HepG2 (cell line): ENCODE measurements around the gene SMIM13. TPM values are rescaled to one million over a fixed set of nuclear protein-coding genes. Genes with fewer than 3 reads are reported as not detected.

Source experiments
- ARID2 ChIP-seq: sonication (generic); formaldehyde crosslinking; IDR thresholded peaks from 2 replicates; pipeline ENCODE4 v1.8.1; 2022; ENCODE audit warnings: mild to moderate bottlenecking, missing genetic modification reagents, borderline replicate concordance
- ATF7 ChIP-seq, 2 experiments: fragments of 450-650 bp in 1 of 2; sonication (generic) in 1 of 2; formaldehyde crosslinking in 1 of 2; IDR thresholded peaks; 2 replicates each; pipeline versions ENCODE4 v1.4.0 to v1.6.1; 2016 to 2020; ENCODE audit warnings: antibody characterized with exemption in 1 of 2, mild to moderate bottlenecking in 1 of 2, missing genetic modification reagents in 1 of 2
- JARID2 ChIP-seq: sonication (generic); formaldehyde crosslinking; IDR thresholded peaks from 2 replicates; pipeline ENCODE4 v1.8.1; 2023; ENCODE audit warnings: missing genetic modification reagents, inconsistent platforms; ENCODE audit not compliant: insufficient replicate concordance
- KAT7 ChIP-seq: IDR thresholded peaks from 2 replicates; pipeline ENCODE4 v1.6.1; 2018; ENCODE audit warnings: borderline replicate concordance, missing compliant biosample characterization
- ZBTB3 ChIP-seq: sonication (generic); formaldehyde crosslinking; IDR thresholded peaks from 2 replicates; pipeline ENCODE4 v1.4.0; 2020; ENCODE audit warnings: low read depth, mild to moderate bottlenecking, moderate library complexity, missing genetic modification reagents, borderline replicate concordance
- ZNF138 ChIP-seq: sonication (generic); formaldehyde crosslinking; IDR thresholded peaks from 2 replicates; pipeline ENCODE4 v1.5.0; 2020; ENCODE audit warnings: mild to moderate bottlenecking, low read depth, missing genetic modification reagents
- ZNF282 ChIP-seq: fragments of 450-650 bp; IDR thresholded peaks from 2 replicates; pipeline ENCODE4 v1.6.1; 2018; ENCODE audit not compliant: partially characterized antibody
- ZNF333 ChIP-seq: sonication (generic); formaldehyde crosslinking; IDR thresholded peaks from 2 replicates; pipeline ENCODE4 v1.4.0; 2020; ENCODE audit warnings: mild to moderate bottlenecking, missing genetic modification reagents, borderline replicate concordance
- ZNF382 ChIP-seq: sonication (generic); formaldehyde crosslinking; IDR thresholded peaks from 2 replicates; pipeline ENCODE4 v1.5.0; 2020; ENCODE audit warnings: missing genetic modification reagents, mild to moderate bottlenecking, borderline replicate concordance
- ZNF556 ChIP-seq: sonication (generic); formaldehyde crosslinking; IDR thresholded peaks from 2 replicates; pipeline ENCODE4 v1.4.0; 2020; ENCODE audit warnings: mild to moderate bottlenecking, missing genetic modification reagents, borderline replicate concordance
- ZNF670 ChIP-seq: sonication (generic); formaldehyde crosslinking; IDR thresholded peaks from 2 replicates; pipeline ENCODE4 v1.8.0; 2022; ENCODE audit warnings: mild to moderate bottlenecking, missing genetic modification reagents, borderline replicate concordance
- ZNF772 ChIP-seq: sonication (generic); formaldehyde crosslinking; IDR thresholded peaks from 2 replicates; pipeline ENCODE4 v1.5.0; 2020; ENCODE audit warnings: mild to moderate bottlenecking, missing genetic modification reagents
- polyA plus RNA-seq, 8 experiments: library from polyadenylated mRNA; depleted of rRNA in 3 of 8; stranded (reverse) in 7 of 8; unstranded in 1 of 8; fragments of >200 nt; fragmentation: Illumina TruSeq in 4 of 8; extraction: Trizol in 4 of 8; gene quantifications; 2 replicates each; pipeline versions ENCODE4 v1.2.1 to v1.2.3, GENCODE V29; 2011 to 2016; ENCODE audit warnings: low read depth in 4 of 8, missing spikeins in 1 of 8, mixed read lengths in 1 of 8; ENCODE audit not compliant: insufficient read depth in 1 of 8
- total RNA-seq, 5 experiments: library from RNA; depleted of rRNA; stranded (reverse); fragments of >200 nt; fragmentation: Illumina TruSeq; extraction: Trizol; gene quantifications; 2 replicates each; pipeline ENCODE4 v1.2.3, GENCODE V29; 2016; ENCODE audit warnings: low read depth in 1 of 5
- TF ChIP-seq, protein P1 (sequence below): sonication (generic); formaldehyde crosslinking; IDR thresholded peaks from 2 replicates; pipeline ENCODE4 v1.4.0; 2020; ENCODE audit warnings: mild to moderate bottlenecking, missing genetic modification reagents
- TF ChIP-seq, protein P2 (sequence below): sonication (generic); formaldehyde crosslinking; IDR thresholded peaks from 2 replicates; pipeline ENCODE4 v1.4.0; 2020; ENCODE audit warnings: missing genetic modification reagents
- TF ChIP-seq, protein P3 (sequence below): sonication (generic); formaldehyde crosslinking; IDR thresholded peaks from 2 replicates; pipeline ENCODE4 v1.5.0; 2020; ENCODE audit warnings: missing genetic modification reagents
- TF ChIP-seq, protein P4 (sequence below): sonication (generic); formaldehyde crosslinking; IDR thresholded peaks from 2 replicates; pipeline ENCODE4 v1.9.0; 2021; ENCODE audit warnings: missing genetic modification reagents, borderline replicate concordance

The SMIM13 gene
- total and polyA plus RNA-seq, 2 of the 13 experiments (the other 11 are each of a cell fraction or from before 2014, with no cell fraction given), result 2.7 to 10.2 TPM

DNA sequence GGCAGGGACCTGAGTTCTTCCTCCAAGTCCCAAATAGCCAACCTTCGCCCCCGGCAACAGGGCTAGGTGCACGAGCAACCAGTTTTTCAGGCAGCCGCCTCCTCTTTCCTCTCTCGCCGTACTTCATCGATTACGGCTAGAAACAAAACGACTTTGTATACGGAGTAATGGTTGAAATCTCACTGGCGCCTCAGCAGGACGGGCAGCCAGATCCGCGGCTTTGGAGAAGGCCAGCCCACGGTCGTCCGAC is 333 bp upstream of the SMIM13 start (continued):
- TF ChIP-seq, protein P1, sequence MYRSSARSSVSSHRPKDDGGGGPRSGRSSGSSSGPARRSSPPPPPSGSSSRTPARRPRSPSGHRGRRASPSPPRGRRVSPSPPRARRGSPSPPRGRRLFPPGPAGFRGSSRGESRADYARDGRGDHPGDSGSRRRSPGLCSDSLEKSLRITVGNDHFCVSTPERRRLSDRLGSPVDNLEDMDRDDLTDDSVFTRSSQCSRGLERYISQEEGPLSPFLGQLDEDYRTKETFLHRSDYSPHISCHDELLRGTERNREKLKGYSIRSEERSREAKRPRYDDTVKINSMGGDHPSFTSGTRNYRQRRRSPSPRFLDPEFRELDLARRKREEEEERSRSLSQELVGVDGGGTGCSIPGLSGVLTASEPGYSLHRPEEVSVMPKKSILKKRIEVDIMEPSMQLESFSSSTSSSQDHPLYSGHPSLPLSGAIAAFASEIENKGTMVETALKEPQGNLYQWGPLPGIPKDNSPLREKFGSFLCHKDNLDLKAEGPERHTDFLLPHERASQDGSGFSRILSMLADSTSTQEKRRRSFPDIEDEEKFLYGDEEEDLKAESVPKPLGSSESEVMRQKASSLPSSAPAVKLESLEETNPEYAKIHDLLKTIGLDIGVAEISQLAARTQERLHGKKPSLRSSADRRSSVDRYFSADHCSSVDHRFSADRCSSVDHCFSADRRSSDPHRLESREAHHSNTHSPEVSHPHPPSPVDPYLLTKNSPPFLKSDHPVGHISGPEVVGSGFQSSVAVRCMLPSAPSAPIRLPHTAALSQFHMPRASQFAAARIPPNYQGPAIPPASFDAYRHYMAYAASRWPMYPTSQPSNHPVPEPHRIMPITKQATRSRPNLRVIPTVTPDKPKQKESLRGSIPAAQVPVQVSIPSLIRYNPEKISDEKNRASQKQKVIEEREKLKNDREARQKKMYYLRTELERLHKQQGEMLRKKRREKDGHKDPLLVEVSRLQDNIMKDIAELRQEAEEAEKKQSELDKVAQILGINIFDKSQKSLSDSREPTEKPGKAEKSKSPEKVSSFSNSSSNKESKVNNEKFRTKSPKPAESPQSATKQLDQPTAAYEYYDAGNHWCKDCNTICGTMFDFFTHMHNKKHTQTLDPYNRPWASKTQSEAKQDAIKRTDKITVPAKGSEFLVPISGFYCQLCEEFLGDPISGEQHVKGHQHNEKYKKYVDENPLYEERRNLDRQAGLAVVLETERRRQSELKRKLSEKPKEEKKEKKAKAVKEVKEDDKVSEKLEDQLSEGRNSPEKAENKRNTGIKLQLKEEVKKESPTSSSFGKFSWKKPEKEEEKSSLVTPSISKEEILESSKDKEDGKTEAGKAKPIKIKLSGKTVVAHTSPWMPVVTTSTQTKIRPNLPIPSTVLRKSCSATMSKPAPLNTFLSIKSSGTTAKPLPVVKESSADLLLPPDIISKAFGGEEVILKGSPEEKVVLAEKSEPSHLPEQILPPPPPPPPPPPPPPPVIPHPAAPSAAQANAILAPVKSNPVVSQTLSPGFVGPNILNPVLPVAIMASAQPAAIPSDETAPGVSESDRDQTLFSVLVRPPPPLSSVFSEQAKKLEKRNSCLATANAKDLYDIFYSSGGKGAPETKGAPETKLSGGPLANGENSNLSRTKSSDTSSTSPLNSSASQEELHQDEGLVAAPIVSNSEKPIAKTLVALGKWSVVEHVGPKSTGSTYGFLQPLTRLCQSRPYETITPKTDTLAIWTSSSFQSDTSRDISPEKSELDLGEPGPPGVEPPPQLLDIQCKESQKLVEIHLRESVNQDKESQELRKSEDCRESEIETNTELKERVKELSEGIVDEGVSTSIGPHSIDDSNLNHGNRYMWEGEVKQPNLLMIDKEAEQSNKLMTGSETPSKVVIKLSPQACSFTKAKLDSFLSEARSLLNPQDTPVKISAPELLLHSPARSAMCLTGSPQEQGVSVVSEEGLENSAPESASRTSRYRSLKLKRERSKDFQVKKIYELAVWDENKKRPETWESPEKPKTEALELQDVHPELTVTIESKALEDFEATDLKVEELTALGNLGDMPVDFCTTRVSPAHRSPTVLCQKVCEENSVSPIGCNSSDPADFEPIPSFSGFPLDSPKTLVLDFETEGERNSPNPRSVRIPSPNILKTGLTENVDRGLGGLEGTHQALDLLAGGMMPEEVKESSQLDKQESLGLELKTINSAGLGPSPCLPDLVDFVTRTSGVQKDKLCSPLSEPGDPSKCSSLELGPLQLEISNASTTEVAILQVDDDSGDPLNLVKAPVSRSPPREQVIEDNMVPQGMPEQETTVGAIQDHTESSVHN (CRISPR knock-in tag), result no peak
- TF ChIP-seq ATF7 (IDR thresholded peaks at IDR 0.05) (no peak), ATF7 (CRISPR knock-in tag; IDR thresholded peaks at IDR 0.05) (no peak), ZNF282 (no peak), ZNF772 (CRISPR knock-in tag) (peak; percentile 14; the same call in 1 of the 2 replicates), ZNF333 (CRISPR knock-in tag) (0 out of 2 replicates have a peak, but pooled peaks have one; percentile 2), ZBTB3 (no peak), ZNF138 (CRISPR knock-in tag) (no peak), ARID2 (CRISPR knock-in tag) (peak; percentile 14; the same call in 1 of the 2 replicates), JARID2 (no peak), ZNF556 (no peak), ZNF382 (CRISPR knock-in tag) (no peak), ZNF670 (CRISPR knock-in tag) (peak; percentile 94), KAT7 (no peak; the same call in 1 of the 2 replicates)
- TF ChIP-seq, protein P2, sequence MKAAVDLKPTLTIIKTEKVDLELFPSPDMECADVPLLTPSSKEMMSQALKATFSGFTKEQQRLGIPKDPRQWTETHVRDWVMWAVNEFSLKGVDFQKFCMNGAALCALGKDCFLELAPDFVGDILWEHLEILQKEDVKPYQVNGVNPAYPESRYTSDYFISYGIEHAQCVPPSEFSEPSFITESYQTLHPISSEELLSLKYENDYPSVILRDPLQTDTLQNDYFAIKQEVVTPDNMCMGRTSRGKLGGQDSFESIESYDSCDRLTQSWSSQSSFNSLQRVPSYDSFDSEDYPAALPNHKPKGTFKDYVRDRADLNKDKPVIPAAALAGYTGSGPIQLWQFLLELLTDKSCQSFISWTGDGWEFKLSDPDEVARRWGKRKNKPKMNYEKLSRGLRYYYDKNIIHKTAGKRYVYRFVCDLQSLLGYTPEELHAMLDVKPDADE (CRISPR knock-in tag), result no peak
- TF ChIP-seq, protein P3, sequence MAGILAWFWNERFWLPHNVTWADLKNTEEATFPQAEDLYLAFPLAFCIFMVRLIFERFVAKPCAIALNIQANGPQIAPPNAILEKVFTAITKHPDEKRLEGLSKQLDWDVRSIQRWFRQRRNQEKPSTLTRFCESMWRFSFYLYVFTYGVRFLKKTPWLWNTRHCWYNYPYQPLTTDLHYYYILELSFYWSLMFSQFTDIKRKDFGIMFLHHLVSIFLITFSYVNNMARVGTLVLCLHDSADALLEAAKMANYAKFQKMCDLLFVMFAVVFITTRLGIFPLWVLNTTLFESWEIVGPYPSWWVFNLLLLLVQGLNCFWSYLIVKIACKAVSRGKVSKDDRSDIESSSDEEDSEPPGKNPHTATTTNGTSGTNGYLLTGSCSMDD (CRISPR knock-in tag), result no peak
- TF ChIP-seq, protein P4, sequence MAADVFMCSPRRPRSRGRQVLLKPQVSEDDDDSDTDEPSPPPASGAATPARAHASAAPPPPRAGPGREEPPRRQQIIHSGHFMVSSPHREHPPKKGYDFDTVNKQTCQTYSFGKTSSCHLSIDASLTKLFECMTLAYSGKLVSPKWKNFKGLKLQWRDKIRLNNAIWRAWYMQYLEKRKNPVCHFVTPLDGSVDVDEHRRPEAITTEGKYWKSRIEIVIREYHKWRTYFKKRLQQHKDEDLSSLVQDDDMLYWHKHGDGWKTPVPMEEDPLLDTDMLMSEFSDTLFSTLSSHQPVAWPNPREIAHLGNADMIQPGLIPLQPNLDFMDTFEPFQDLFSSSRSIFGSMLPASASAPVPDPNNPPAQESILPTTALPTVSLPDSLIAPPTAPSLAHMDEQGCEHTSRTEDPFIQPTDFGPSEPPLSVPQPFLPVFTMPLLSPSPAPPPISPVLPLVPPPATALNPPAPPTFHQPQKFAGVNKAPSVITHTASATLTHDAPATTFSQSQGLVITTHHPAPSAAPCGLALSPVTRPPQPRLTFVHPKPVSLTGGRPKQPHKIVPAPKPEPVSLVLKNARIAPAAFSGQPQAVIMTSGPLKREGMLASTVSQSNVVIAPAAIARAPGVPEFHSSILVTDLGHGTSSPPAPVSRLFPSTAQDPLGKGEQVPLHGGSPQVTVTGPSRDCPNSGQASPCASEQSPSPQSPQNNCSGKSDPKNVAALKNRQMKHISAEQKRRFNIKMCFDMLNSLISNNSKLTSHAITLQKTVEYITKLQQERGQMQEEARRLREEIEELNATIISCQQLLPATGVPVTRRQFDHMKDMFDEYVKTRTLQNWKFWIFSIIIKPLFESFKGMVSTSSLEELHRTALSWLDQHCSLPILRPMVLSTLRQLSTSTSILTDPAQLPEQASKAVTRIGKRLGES (CRISPR knock-in tag), result 0 out of 2 replicates have a peak, but pooled peaks have one; percentile 68
